SIG-M5 treated with dmso at 0.1 percent for 504 hours (cell line): Measurements from ENCODE around the gene CDC42SE2.

Experiments used
- DNase-seq: peaks from one replicate; lab custom pipeline; 2025; ENCODE audit not compliant: unreplicated experiment; lab: John Stamatoyannopoulos, UW

CDC42SE2 gene

GRCh38 chr5:131426011-131426410 lies 162.2 kb downstream of the CDC42SE2 start:
- no peak for DNase-seq

- DNase-seq = no peak
Measured at GRCh38 chr5:131430794-131431193, 166.9 kb downstream of the CDC42SE2 start.

- DNase-seq = no peak
Measured at GRCh38 chr5:131431794-131432193, 167.9 kb downstream of the CDC42SE2 start.

GRCh38 chr5:131433109-131433508 lies 169.3 kb downstream of the CDC42SE2 start:
- DNase-seq = no peak

- DNase-seq = no peak
Measured at GRCh38 chr5:131436081-131436480, 172.2 kb downstream of the CDC42SE2 start.

- DNase-seq = no peak
Measured at GRCh38 chr5:131441184-131441583, 177.3 kb downstream of the CDC42SE2 start.
